HG03060 (cell line): Measurements from ENCODE around the gene PNMA6A.
"Not testable (repeated sequence)": the region's sequence is repeated elsewhere in the genome, so short reads cannot be mapped to it uniquely, and the experiment has no call there.

Experiments
- ATAC-seq: cut with Tn5 transposase; IDR thresholded peaks from one replicate; pipeline ENCODE4 v1.9.1; 2021; ENCODE audit warnings: low read depth, moderate number of reproducible peaks; ENCODE audit not compliant: unreplicated experiment

PNMA6A gene

GRCh38 chrX:153074262-153074899 lies 2.1 kb downstream of the PNMA6A start:
- no peak for ATAC-seq

DNA sequence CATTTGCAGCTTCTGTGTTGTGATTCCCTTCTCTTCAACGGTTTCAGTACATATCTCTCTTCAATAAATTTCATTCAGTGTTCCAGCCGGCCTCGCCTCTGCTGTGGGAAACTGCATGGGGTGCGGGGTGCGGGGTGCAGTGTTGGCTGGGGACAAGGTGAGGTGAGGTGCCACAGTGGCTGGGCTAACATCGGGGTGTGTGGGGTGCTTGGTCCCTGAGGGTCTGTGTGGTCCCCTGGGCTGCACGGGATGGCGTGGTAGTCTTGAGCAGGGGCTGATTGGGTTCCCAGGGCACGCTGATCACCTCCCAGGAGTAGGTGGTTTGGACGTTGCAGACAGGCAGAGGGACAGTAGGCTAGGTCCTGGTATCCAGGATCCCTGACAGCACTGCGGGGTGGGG lies 2.7 kb downstream of the PNMA6A start:
- ATAC-seq = no peak

DNA sequence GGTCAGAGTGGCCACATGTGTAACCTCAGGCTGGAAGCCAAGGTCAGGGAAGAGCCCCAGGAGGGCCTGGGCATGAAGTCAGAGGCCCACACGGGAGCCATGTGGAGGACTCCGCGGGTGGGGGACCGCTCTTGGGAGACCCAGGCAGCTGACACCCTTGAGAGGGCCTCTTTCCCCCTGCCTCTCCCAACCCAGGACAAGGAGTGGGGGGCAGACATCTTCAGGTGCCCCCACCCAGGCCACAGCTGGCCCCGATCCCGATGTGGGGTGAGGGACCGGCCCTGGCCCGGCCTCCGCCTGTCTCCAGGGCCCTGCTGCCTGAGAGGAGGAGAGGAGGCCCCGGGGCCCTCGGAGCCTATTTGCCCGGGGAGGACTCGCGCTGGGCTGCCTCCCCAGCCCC lies 3.1 kb downstream of the PNMA6A start:
- ATAC-seq = no peak

GRCh38 chrX:153077437-153078135 lies 5.3 kb downstream of the PNMA6A start:
- not testable (repeated sequence) for ATAC-seq

DNA sequence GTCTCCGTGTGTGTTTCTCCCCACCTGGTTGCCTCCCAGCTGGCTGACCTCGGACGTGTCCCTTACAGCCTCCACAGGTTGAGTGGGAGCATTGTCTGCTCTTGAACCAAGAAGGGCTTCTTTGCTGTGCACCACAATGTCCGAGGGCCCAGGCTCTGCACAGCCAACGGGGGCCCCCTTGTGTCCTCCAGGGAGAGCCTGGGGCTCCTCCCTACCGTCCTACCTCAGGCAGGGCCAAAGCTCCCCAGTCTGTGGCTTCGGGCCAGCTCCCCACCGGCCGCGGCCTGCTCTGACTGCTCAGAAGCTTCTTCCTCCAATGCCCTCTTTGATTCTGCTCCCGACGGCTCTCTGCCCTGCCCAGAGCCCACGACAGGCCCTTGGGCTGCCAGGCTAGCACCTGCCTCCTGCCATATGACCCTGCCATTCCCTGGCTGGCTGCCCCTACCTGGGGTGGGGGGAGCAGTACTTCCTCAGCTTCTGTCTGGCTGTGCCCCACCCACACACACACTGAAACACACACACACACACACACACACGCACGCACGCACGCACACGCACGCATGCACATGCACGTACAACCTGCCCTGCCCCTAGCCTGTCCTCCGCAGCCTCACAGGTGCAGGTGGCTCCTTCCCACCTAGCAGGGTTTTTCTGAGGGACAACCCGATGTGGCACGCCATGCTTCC lies 11.1 kb downstream of the PNMA6A start:
- not testable (repeated sequence) for ATAC-seq

- ATAC-seq = no peak
Observed at GRCh38 chrX:153102418-153102817, 30.2 kb downstream of the PNMA6A start.

DNA sequence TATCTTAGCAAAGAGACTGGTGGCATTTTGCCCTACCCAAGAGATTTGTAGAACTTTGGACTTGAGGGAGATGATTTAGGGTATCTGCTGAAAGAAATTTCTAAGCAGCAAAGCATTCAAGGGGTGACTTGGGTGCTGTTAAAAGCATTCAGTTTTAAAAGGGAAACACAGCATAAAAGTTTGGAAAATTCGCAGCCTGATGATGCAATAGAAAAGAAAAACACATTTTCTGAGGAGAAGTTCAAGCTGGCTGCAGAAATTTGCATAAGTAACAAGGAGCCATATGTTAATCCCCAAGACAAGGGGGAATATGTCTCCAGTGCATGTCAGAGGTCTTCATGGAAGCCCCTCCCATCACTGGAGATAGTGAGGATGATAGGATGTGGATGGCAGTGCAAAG lies 32.7 kb downstream of the PNMA6A start:
- ATAC-seq = not testable (repeated sequence)

DNA sequence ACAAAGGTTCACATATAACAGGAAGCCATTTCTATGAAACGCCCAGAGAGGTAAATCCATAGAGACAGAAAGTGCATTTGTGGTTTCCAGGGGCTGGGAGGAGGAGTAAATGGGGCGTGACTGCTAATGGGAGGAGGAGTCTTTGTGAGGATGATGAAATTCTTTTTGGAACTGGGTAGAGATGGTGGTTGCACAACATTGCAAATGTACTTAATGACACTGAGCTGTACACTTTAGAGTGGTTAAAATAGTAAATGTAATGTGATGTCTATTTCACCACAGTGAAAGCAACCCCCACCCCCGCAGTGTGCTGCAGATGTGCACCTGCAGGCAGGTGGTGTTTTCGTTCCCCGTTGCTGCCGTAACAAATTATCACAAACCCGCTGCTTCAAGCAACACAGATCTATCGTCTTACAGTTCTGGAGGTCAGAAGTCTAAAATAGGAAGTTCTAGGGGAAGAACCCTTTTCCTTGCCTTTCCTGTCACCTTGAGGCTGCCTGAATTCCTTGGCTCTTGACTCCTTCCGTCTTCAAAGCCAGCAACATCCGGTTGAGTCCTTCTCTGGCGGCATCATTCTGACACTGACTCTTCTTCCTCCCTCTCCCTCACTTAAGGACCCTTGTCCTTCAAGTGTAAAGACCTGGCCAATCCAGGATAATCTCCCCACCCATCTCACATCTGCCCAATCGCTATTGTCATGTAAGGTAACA lies 34.0 kb downstream of the PNMA6A start:
- not testable (repeated sequence) for ATAC-seq

- not testable (repeated sequence) for ATAC-seq
Observed at GRCh38 chrX:153110735-153111134, 38.5 kb downstream of the PNMA6A start.

GRCh38 chrX:153113851-153114250 lies 41.6 kb downstream of the PNMA6A start:
- ATAC-seq = not testable (repeated sequence)

- ATAC-seq = not testable (repeated sequence)
Observed at GRCh38 chrX:153117754-153118153, 45.5 kb downstream of the PNMA6A start.

DNA sequence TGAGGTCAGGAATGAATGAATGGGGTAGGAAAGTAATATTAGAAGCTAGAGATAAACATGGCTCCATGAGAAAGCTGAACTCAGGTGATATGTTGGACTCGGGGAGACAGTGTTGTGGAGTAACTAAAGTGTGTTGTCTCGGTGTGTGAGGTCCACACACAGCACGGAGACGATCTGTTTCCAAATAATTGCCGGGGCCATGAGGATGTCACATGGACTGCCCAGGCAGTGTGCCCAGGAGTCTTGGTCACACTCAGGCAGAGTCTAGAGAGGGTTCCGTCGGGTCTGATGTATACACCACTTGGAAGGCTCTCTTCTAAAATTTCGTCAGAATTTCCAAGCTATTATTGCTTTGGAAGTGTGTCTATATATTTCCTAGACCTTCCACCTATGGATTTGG lies 48.0 kb downstream of the PNMA6A start:
- not testable (repeated sequence) for ATAC-seq

GRCh38 chrX:153123468-153123867 lies 51.2 kb downstream of the PNMA6A start:
- not testable (repeated sequence) for ATAC-seq
